Measurements from ENCODE around the gene GARIN5A.

Gene GARIN5A

DNA sequence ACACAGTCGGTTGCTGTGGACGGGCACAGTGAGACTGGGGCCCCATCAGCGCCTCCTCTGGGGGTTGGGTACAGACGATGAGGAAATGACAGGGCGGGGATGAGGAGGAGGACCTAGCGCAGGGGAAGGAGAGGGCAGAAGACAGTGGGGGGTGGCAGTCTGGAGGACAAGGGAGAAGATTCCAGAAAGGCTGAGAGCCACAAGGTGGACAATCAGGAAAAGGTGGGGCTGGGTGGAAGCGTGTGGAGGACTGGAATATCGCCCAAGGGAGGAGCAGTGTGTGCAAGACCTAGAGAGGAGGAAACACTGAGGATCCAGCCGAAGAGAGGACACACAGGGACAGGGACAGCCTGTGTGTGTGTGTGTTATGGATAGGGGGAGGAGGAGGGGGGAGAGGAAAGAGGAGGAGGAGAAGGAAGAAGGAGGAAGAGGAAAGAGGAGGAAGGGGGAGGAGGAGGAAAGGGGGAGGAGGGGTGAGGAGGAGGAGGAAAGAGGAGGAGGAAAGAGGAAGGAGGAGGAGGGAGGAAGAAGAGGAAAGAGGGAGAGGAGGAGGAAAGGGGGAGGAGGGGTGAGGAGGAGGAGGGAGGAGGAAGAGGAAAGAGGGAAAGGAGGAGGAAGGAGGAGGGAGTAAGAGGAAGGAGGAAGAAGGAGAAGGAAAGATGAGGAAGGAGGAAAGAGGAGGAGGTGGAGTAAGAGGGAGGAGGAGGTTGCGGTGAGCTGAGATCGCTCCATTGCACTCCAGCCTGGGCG lies 15.8 kb upstream of the GARIN5A start:
- H3K27ac ChIP-seq = no peak overlapping the region
- no peak for TF ChIP-seq ZFX (IDR thresholded peaks at IDR 0.05; ENCODE audit: borderline replicate concordance)
- TF ChIP-seq, protein P1, sequence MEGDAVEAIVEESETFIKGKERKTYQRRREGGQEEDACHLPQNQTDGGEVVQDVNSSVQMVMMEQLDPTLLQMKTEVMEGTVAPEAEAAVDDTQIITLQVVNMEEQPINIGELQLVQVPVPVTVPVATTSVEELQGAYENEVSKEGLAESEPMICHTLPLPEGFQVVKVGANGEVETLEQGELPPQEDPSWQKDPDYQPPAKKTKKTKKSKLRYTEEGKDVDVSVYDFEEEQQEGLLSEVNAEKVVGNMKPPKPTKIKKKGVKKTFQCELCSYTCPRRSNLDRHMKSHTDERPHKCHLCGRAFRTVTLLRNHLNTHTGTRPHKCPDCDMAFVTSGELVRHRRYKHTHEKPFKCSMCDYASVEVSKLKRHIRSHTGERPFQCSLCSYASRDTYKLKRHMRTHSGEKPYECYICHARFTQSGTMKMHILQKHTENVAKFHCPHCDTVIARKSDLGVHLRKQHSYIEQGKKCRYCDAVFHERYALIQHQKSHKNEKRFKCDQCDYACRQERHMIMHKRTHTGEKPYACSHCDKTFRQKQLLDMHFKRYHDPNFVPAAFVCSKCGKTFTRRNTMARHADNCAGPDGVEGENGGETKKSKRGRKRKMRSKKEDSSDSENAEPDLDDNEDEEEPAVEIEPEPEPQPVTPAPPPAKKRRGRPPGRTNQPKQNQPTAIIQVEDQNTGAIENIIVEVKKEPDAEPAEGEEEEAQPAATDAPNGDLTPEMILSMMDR (IDR thresholded peaks at IDR 0.05) = no peak

DNA sequence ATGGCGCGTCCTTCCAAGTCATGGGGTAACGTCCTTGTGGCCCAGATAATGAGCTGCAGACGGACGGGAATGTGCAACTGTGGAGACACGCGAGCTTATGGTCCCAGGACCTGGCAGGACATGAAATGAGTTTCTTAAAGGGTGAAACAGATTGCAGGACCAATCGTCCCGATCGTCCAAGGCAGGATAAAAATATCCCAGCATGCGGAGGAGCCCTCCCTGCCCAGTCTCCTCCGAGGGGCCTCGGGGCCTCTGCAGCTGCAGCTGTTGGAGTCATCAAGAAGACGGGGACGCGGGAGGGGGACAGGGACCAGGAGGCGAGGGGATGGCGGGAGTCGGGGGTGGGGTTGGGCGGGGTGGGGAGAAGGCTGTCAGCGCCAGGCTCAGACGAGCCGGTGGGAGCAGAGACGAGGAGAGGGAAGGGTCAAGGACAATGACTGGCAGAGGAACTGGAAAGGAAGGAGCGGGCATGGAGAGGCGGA lies 14.4 kb upstream of the GARIN5A start:
- TF ChIP-seq, protein P1 (IDR thresholded peaks at IDR 0.05) = no peak
- TF ChIP-seq ZFX (IDR thresholded peaks at IDR 0.05; ENCODE audit: borderline replicate concordance) = no peak

DNA sequence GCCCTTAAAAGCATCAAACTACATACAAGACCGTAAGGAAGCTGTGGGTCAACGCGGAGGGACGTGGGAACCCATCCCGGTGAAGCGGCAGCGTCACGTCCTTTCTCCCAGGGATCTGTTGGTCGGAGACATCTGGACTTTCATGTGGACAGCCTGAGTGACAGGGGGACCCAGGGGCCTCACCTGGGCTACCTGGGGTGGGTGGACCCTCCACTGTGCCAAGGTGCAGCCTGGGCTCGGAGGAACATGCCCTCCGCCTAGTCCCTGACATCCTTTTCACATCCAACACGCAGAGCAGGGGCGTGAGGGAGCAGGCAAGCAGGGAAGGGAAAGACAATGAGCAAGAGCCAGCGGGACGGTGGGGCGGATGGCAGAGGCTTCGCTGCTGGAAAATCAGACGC lies 13.8 kb upstream of the GARIN5A start:
- H3K27ac ChIP-seq = no peak overlapping the region
- TF ChIP-seq, protein P1 (IDR thresholded peaks at IDR 0.05) = no peak
- no peak for TF ChIP-seq ZFX (IDR thresholded peaks at IDR 0.05; ENCODE audit: borderline replicate concordance)

More for the DNA sequence above, 14.4 kb upstream of the GARIN5A start:
- H3K27ac ChIP-seq = no peak overlapping the region

DNA sequence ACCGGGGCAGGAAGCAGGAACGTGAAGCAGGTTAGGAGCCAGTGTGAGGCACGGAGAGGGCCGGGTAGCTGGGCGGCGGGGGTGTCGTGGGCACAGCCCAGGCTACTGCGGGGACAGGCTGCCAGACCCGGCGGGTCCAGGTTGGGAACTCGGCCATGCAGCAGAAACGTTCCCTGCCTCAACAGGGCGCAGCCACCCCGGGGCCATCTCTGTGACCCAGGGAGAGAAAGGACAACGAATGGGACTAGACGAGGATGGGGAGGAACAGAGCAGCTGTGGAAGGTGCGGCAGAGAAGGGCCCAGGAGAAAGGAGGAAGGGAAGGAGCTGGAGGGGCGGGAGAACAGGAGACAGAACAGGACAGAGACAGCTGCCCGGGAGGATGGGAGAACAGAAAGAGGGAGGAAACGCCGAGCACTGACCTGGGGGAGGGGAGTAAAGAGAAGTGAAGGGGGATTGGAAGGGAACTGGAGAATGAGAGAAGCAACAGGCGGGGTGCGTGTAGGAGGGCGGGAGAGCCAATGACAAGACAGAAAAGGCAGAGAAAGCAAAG lies 12.9 kb upstream of the GARIN5A start:
- TF ChIP-seq ZFX (IDR thresholded peaks at IDR 0.05; ENCODE audit: borderline replicate concordance) = no peak
- TF ChIP-seq, protein P1 (IDR thresholded peaks at IDR 0.05) = no peak
- H3K27ac ChIP-seq = no peak overlapping the region

DNA sequence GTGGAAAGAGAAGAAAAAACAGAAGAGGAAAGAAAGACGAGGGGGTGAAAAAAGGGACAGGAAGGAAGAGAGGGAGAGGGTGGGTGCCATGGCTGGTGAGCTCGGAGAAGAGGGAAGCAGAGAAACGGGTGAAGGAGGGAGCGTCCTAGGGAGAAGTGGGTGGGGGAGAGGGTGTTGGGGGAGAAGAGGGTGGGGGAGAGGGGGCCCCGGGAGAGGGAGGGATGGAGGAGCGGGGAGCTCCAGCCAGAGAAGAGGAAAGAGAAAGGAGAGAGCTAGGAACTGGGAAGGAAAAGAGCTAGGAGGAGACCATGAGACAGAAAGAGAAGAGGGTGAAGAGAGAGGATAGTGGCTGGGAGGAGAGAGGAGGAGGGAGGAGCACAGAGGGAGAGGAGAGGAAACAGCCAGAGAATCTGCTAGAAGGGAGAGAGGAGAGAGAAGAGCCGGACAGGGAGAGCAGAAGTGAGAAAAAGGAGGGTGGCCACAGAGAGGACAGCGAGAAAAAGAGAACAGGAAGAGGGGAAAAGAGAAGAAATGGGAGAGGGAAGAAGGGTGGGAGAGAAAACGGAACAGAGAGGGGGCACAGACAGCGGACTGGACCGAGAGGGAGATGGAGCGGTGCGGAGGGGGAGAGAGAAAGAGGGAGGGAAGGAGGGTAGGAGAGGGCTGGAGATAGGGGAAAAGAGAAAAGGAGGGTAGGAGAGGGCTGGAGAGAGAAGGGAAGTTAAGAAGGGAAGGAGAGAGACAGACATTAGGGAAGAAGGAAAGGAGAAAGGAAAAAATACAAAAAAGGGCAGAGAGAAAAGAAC lies 11.9 kb upstream of the GARIN5A start:
- H3K27ac ChIP-seq = no peak overlapping the region
- TF ChIP-seq ZFX (IDR thresholded peaks at IDR 0.05; ENCODE audit: borderline replicate concordance) = no peak
- TF ChIP-seq, protein P1 (IDR thresholded peaks at IDR 0.05) = no peak

DNA sequence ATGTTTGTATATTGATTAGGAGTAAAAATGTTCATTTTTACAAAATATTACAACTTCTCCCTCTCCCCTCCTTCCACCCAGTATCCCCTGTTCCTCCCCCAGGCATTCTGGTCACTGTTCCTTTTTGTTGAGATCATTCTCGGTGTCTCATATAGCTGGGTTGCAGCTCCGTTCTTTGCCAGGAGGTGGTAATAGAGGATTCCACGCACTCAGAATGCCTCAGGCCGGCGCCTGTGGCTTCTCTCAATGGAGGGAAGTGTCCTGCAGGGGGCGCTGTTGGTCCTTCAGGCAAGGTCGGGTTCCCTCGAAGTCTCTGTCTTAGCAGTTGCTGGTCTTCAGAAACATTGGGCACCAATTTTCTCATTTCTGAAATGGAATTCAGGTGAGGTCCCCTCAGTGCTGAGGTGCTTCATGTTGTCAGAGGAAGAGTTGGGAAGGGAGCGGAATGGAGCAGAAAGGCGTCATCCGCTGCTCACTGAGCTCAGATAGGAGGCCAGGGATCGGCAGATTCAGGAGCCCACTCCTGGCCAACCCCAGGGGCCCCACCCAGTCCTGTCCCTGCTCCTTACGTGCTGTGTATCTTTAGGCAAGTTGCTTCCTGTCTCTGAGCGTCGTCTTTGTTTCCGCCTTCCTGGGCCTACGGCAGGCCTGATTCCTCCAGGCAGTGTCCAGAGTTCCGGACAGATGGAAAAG lies 10.3 kb upstream of the GARIN5A start:
- H3K27ac ChIP-seq = no peak overlapping the region
- TF ChIP-seq ZFX (IDR thresholded peaks at IDR 0.05; ENCODE audit: borderline replicate concordance) = no peak
- TF ChIP-seq, protein P1 (IDR thresholded peaks at IDR 0.05) = peak; percentile 67
